ENCODE data around the gene AFAP1L2.

The AFAP1L2 gene

GRCh38 chr10:114404171-114405010, at the start of gene AFAP1L2:
AFAP1L2 (minus strand) TSS chr10:114404502; CDS start chr10:114404455, 47 bp downstream.
- no peak for DNase-seq

- no peak for DNase-seq
Measured at GRCh38 chr10:114453576-114453975, 49.3 kb upstream of the AFAP1L2 start.

- no peak for DNase-seq
Measured at GRCh38 chr10:114448897-114449296, 44.6 kb upstream of the AFAP1L2 start.

- DNase-seq: no peak
Measured at GRCh38 chr10:114445332-114445731, 41.0 kb upstream of the AFAP1L2 start.

GRCh38 chr10:114444819-114445218, 40.5 kb upstream of the AFAP1L2 start:
- no peak for DNase-seq

GRCh38 chr10:114442091-114442630, 37.9 kb upstream of the AFAP1L2 start:
- DNase-seq: no peak

GRCh38 chr10:114441107-114441506, 36.8 kb upstream of the AFAP1L2 start:
- no peak for DNase-seq

GRCh38 chr10:114437473-114438292, 33.4 kb upstream of the AFAP1L2 start:
- no peak for DNase-seq

- DNase-seq: no peak
Measured at GRCh38 chr10:114436941-114437340, 32.6 kb upstream of the AFAP1L2 start.

GRCh38 chr10:114432566-114433093, 28.3 kb upstream of the AFAP1L2 start:
- DNase-seq: no peak

- no peak for DNase-seq
Measured at GRCh38 chr10:114431414-114432135, 27.3 kb upstream of the AFAP1L2 start.

- no peak for DNase-seq
Measured at GRCh38 chr10:114430688-114431413, 26.5 kb upstream of the AFAP1L2 start.

- no peak for DNase-seq
Measured at GRCh38 chr10:114429581-114430335, 25.5 kb upstream of the AFAP1L2 start.

- no peak for DNase-seq
Measured at GRCh38 chr10:114427124-114427852, 23.0 kb upstream of the AFAP1L2 start.

GRCh38 chr10:114426476-114426875, 22.2 kb upstream of the AFAP1L2 start:
- no peak for DNase-seq

GRCh38 chr10:114420811-114421485, 16.6 kb upstream of the AFAP1L2 start:
- no peak for DNase-seq

- no peak for DNase-seq
Measured at GRCh38 chr10:114418109-114418508, 13.8 kb upstream of the AFAP1L2 start.

GRCh38 chr10:114412907-114413797, 8.8 kb upstream of the AFAP1L2 start:
- DNase-seq: no peak

GRCh38 chr10:114408968-114409444, 4.7 kb upstream of the AFAP1L2 start:
- no peak for DNase-seq

Measured in activated CD8-positive, alpha-beta memory T cell treated with anti-CD3 and anti-CD28 coated beads, Interleukin-2, amount 50 U/mL, for 4 hours (primary cell).